NCI-H146 treated with DMSO at 0.1 percent for 48 hours (cell line): ENCODE data around the gene KRT3.

Experiments
- DNase-seq: peaks from one replicate; lab custom pipeline; 2025; ENCODE audit not compliant: unreplicated experiment; lab: John Stamatoyannopoulos, UW

KRT3 gene

DNA sequence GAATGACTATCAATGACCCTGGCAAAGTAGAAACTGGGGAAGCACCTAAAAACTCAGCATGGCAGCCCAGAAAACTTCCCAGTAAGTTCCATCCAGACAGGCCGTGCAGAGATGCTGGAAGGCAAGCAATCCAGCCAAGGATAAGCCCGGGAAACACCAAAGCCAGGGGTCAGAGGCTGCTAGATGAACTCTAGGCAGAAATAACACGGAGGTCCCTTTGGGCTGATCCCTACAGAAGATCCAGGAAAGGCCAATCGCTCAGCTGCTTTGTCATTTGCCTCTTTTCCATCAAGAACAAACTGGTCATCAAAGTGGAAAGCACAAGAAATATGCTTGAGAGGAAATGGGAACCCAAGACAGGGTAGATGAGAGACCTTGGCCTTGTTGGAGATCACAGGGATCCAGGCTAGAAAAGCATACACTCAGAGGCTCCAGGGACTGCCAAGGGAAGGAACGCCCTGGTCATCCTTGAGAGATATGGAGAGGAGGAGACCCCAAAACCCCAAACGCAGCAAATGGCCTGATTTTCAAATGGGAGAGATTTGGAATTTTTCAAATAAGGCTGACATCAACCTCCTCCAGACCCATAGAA lies 31.7 kb upstream of the KRT3 start:
- no peak for DNase-seq

DNA sequence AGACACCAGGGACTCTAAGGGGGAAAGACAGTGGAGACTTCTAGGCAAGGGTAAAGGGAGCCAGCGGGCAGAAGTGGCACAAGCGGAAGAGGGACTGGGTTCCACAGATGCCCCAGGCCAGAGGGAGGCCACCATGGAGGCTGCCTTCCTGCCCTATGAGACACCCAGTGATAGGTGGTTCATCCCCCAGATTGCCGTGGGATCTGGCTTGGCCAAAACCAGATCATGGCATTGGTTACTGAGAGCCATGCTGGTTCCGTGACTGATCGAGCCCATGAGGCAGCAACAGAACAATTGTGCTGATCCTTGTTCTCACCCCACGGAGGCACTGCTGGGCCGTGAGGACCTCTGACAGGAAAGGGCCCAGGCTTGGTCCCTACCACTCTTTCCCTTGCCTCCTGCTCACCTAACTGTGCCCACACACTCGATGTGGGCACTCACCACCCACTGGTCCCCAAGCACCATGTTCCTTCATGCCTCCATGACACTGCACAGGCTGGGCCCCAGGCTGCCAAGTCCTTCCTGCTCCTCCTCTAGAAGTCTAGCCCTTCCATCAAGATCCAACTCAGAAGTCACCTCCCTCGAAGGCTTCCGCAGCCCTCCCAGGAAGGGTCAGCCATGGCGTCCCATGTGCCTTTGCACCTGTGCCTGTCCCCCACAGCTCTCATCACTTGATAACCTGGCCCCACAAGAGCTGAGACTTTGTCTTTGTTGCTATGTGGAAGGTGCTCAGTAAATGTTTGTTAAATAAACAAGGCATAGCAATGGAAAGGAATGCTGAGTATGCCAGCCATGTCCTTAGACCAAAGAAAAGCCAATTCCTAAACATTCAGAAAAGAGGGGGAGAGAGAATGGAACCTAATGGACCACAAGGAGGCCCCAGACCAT lies 30.9 kb upstream of the KRT3 start:
- DNase-seq: no peak

GRCh38 chr12:52825961-52826360 lies 30.0 kb upstream of the KRT3 start:
- no peak for DNase-seq

DNA sequence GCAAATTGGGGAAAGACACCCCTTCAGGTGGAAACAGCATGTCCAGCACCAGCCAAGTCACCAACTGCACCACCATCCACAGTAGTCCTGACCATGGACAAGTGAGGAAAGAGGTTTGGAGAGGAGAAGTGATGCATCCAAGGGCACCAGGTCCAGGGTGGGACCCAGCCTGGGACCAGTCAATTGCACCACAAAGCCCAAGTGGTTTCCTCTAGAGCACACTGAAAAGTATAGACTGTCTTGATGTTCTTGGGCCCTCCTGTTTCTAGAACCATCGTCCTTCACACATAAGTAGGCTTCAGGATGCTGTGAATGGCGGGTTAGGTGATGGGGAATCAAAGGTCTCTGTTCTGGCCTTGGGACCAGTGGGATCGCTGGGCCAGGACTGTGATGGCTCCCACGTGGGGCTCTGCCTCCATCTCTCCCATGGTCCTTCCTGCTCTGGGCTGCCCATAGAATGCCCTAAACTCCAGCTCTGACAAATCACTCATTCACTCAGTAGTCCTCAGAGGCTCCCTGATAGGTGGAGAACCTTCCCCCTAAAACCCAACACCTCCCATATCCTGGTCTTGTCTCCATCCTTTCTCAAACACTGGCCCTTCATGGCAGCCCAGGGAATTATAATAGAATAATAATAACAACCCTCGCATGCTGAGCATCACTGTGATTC lies 29.0 kb upstream of the KRT3 start:
- DNase-seq: no peak

GRCh38 chr12:52823761-52824450 lies 28.0 kb upstream of the KRT3 start:
- no peak for DNase-seq

DNA sequence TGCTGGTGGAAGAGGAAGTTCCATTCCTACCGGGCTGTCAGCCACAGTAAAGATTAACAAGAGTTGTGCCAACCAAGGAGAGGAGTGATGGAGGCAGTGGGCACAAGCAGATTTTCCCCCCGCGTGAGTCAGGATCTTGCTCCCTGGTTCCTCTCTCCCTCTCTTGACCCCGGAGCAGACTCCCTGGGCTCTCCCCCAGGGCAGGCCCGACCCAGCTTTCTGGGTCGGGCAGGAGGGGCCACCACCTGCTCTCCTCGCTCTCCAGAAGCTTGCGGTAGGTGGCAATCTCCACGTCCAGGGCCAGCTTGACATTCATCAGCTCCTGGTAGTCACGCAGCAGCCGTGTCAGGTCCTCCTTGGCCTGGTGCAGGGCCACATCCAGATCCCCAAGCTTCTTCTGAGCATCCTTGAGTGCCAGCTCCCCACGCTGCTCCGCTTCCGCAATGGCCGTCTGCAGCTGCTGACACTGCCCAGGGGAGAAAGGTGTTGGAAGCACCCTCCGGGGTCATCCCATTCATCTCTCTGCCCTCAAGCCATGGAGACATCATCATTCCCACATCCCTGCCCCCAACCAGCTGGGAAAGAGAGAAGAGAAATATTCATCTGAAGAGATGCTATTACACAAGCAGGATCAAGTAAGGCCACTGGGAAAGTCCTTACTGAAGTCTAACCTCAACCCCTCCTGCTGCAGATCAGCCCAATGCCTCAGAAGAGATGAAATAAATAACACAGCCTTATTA lies 27.0 kb upstream of the KRT3 start:
- DNase-seq: no peak

DNA sequence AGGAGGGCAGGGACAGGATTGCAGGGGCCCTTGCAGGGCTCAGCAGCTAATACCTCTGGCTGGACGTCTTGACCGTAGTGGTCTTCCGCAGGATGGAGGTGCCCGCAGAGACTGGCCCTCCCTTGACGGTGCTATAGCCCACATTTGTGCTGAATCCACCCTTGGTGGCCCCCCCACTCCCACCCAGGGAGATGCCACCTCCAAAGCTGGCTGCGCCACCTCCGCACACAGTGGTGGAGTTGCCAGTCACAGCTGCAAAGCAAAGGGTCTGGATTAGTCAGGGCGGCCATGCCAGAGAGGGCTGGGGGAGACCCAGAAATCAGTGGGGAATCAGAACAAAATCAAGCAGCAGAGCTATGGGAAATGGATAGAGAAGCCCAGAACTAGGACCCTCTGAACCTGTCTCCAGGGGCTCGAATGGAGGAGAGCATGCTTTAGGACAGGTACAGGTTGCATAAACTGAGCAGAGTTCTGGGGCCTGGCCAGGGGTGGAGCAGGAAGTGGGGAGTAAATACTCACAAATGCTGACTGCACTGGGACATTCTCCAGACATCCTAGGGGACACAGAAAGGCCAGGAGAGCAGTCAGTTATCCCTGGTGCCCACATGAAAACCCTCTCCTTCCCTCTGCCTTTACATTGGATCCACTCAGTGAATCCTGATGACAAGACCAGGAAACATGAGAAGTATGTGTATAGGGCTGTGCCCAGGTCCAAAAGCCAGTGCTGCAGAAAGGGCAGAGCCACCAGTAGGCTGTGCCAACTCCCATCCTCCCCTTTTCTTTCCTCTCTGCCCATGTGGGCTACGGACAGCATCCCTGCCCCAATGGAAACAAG lies 26.1 kb upstream of the KRT3 start:
- no peak for DNase-seq

DNA sequence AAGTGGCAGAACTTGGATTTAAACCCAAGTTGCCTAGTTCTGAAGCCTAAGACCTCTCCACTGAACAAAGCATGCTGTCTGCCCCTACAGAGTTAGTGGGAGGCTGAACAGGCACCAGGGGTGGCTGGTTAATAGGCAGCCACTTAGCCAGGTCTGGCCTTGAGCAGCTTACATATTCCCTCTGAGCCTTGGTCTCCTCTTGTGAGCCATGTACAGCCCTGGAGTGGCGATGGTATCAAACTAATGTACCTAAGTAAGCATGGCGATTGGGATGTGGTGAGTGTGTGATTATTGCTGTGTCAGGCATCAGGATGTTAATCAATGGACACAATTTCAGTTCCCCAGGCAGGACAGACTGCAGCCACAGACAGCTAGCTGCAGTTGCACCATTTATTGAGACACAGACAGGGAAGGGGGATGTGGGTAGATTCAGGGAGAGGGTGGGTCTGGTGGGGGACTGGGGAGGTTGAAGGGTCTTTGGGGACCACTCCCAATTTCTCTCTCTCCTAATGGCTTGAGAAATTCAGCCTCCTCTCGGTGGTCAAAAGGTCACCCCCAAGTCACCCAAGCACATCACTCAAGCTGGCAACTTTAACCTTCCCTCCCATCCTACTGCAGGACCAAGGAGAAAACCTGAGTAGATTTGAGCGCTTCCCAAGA lies 25.3 kb upstream of the KRT3 start:
- DNase-seq: no peak

DNA sequence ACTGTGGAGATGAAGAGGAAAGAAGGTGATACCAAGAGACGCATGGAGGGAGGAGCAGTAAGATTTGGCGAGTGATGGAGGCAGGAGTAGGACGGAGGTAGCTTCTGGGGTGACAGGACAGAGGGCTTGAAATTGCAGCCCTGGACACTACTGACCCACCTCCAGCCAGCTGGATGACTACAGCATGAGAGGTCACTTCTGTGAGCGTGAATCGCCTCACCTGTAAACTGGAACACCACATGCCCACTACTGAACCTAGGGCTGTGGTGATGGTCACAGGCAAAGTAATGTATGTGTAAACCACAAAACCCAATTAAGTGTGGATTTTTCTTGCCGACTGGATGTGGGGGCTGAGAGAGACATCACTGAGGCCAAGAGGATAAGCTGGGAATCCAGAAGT lies 24.6 kb upstream of the KRT3 start:
- DNase-seq: no peak

- no peak for DNase-seq
Measured at GRCh38 chr12:52819731-52820510, 24.0 kb upstream of the KRT3 start.

GRCh38 chr12:52818887-52819420 lies 23.0 kb upstream of the KRT3 start:
- DNase-seq: no peak

- peak; percentile 75 for DNase-seq
Measured at GRCh38 chr12:52818388-52818787, 22.5 kb upstream of the KRT3 start.

GRCh38 chr12:52817699-52818238 lies 21.9 kb upstream of the KRT3 start:
- no peak for DNase-seq

DNA sequence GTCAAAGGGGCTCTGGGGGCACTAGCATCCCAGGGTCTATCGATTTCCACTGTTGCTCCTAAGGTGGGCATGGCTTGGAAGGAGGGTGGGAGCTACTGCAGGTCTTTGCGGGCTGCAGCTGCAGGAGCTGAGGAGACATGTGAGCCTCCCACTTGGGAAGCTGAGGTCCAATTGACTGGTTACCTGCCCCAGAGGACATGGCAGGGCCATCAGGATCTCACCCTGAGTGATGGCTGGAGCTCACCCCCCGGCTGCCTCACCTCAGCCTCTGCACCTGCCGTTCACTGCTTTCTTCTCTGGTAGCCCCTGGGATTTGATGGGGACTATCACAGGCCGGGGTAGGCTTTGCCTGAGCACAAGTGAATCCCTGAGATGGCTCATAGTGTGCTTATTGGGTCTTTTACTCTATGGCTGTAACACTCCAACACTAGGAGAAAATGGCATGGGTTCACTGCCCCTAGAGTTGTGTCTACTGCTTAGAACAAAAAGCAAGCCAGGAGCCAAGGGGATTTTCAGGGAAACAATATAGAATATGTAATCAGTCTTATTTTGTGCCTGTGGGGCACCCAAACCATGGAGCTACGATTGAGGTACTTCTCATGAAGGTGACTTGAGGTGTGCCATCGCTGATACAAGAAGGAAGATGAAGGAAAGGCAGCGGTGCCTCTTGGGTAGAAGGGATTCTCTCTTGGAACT lies 21.2 kb upstream of the KRT3 start:
- DNase-seq: no peak

- no peak for DNase-seq
Measured at GRCh38 chr12:52815676-52816588, 20.0 kb upstream of the KRT3 start.

- no peak for DNase-seq
Measured at GRCh38 chr12:52815161-52815560, 19.2 kb upstream of the KRT3 start.
